ENCODE results near the gene CNBP. TPM values are rescaled to one million over a fixed set of nuclear protein-coding genes. Genes with fewer than 3 reads are reported as not detected.

Gene CNBP
- total RNA-seq, 2 donors from 2014 or later = 339 to 523 TPM

- TF ChIP-seq POLR2A (IDR thresholded peaks at IDR 0.05) (no peak), POLR2AphosphoS5 (IDR thresholded peaks at IDR 0.05) (no peak), CTCF (IDR thresholded peaks at IDR 0.05) (no peak)
- Histone ChIP-seq H3K36me3 (no peaks in the 10 kb centered on the region), H3K4me1 (replicated peaks) (peaks cover 4% of the 10 kb centered on the region), H3K9me3 (no peaks in the 10 kb centered on the region), H3K27me3 (replicated peaks; ENCODE audit: insufficient read depth) (no peaks in the 10 kb centered on the region), H3K4me3 (peak overlapping the region; percentile 77 to 97), H3K27ac (peak overlapping the region; percentile 92 to 94)
- intact Hi-C loops (cut with DNase I) = no loop called here
- 39% methylated on average over 16 of the region's 18 CpGs for WGBS
- no peak for DNase-seq (ENCODE audit: low spot score)
These were observed 61.2 kb downstream of the CNBP start for GRCh38 chr3:129122412-129123011.

- Histone ChIP-seq H3K36me3 (no peaks in the 10 kb centered on the region), H3K27ac (peak within 1 kb of the TSS; percentile 92 to 94), H3K4me3 (peak within 1 kb of the TSS; percentile 77 to 97), H3K27me3 (replicated peaks; ENCODE audit: insufficient read depth) (no peaks in the 10 kb centered on the region), H3K9me3 (no peaks in the 10 kb centered on the region), H3K4me1 (replicated peaks) (peaks cover 4% of the 10 kb centered on the region)
- DNase-seq (ENCODE audit: low spot score) = peak; percentile 91
- intact Hi-C loops (cut with DNase I) = no loop called here
- WGBS = 4% methylated on average over 51 of the region's 60 CpGs
- no peak for TF ChIP-seq POLR2AphosphoS5 (IDR thresholded peaks at IDR 0.05)
- TF ChIP-seq CTCF (IDR thresholded peaks at IDR 0.05) = no peak
- no peak for TF ChIP-seq POLR2A (IDR thresholded peaks at IDR 0.05)
These were observed 61.8 kb downstream of the CNBP start, which contains the start of gene RAB43 for GRCh38 chr3:129121792-129122411. TSS of gene RAB43 (minus strand) at chr3:129121804. CDS start at chr3:129121489, 315 bp downstream.

- intact Hi-C loops (cut with DNase I) = no loop called here
- no peaks in the 10 kb centered on the region for H3K27me3 ChIP-seq (replicated peaks; ENCODE audit: insufficient read depth)
- H3K4me3 ChIP-seq = peak overlapping the region; percentile 77 to 97
- TF ChIP-seq POLR2A (IDR thresholded peaks at IDR 0.05) (peak; percentile 52), POLR2AphosphoS5 (IDR thresholded peaks at IDR 0.05) (peak; percentile 24), CTCF (IDR thresholded peaks at IDR 0.05) (no peak)
- DNase-seq (ENCODE audit: low spot score) = no peak
- peaks cover 10% of the 10 kb centered on the region for H3K4me1 ChIP-seq (replicated peaks)
- H3K36me3 ChIP-seq = no peaks in the 10 kb centered on the region
- WGBS = under 1% methylated on average over 36 of the region's 80 CpGs
- no peaks in the 10 kb centered on the region for H3K9me3 ChIP-seq
- H3K27ac ChIP-seq = peak overlapping the region; percentile 92 to 94
These were observed 62.5 kb downstream of the CNBP start for GRCh38 chr3:129121016-129121791.

GRCh38 chr3:129120254-129121004 lies 63.3 kb downstream of the CNBP start:
- Histone ChIP-seq H3K27ac (peak overlapping the region; percentile 92 to 94), H3K9me3 (no peaks in the 10 kb centered on the region), H3K27me3 (replicated peaks; ENCODE audit: insufficient read depth) (no peaks in the 10 kb centered on the region), H3K36me3 (no peaks in the 10 kb centered on the region), H3K4me1 (replicated peaks) (peaks cover 11% of the 10 kb centered on the region), H3K4me3 (peak overlapping the region; percentile 77 to 97)
- DNase-seq (ENCODE audit: low spot score) = peak; percentile 87
- TF ChIP-seq POLR2AphosphoS5 (IDR thresholded peaks at IDR 0.05) (peak; percentile 90), CTCF (IDR thresholded peaks at IDR 0.05) (peak in 3 of 4 experiments; percentile 7 to 54 (median 38)), POLR2A (IDR thresholded peaks at IDR 0.05) (peak; percentile 89)
- 1% methylated on average over 18 of the region's 18 CpGs for WGBS
- intact Hi-C loops (cut with DNase I) = no loop called here

Measured in prostate gland (tissue), 2 donors.